HG03469 (cell line): ENCODE data around the gene ADGRD1.
"Not testable (repeated sequence)": the region's sequence is repeated elsewhere in the genome, so short reads cannot be mapped to it uniquely, and the experiment has no call there.

Experiments
- ATAC-seq: cut with Tn5 transposase; IDR thresholded peaks from one replicate; pipeline ENCODE4 v1.9.1; 2021; ENCODE audit warnings: mild to moderate bottlenecking, moderate library complexity, moderate number of reproducible peaks; ENCODE audit not compliant: unreplicated experiment

Gene ADGRD1

GRCh38 chr12:130953771-130954543 is at the start of gene ADGRD1:
Gene ADGRD1, plus strand, starts transcription at chr12:130953907. Its CDS starts 559 bp downstream, at chr12:130954466.
- ATAC-seq, result no peak

- no peak for ATAC-seq
Observed at GRCh38 chr12:130904064-130904463, 49.6 kb upstream of the ADGRD1 start.

- not testable (repeated sequence) for ATAC-seq
Observed at GRCh38 chr12:130904936-130905455, 48.7 kb upstream of the ADGRD1 start.

GRCh38 chr12:130909111-130909510 is 44.6 kb upstream of the ADGRD1 start:
- ATAC-seq, result no peak

GRCh38 chr12:130911193-130911592 is 42.5 kb upstream of the ADGRD1 start:
- ATAC-seq, result no peak

- ATAC-seq, result no peak
Observed at GRCh38 chr12:130911933-130912332, 41.8 kb upstream of the ADGRD1 start.

GRCh38 chr12:130916241-130916911 is 37.3 kb upstream of the ADGRD1 start:
- ATAC-seq, result no peak

- ATAC-seq, result no peak
Observed at GRCh38 chr12:130917607-130918006, 36.1 kb upstream of the ADGRD1 start.

GRCh38 chr12:130919086-130919485 is 34.6 kb upstream of the ADGRD1 start:
- ATAC-seq, result no peak

- no peak for ATAC-seq
Observed at GRCh38 chr12:130920119-130920703, 33.5 kb upstream of the ADGRD1 start.

- ATAC-seq, result no peak
Observed at GRCh38 chr12:130920723-130921381, 32.9 kb upstream of the ADGRD1 start.

- no peak for ATAC-seq
Observed at GRCh38 chr12:130922511-130922953, 31.2 kb upstream of the ADGRD1 start.

GRCh38 chr12:130924966-130925665 is 28.6 kb upstream of the ADGRD1 start:
- ATAC-seq, result no peak

GRCh38 chr12:130925666-130926015 is 28.1 kb upstream of the ADGRD1 start:
- no peak for ATAC-seq

GRCh38 chr12:130929363-130929762 is 24.3 kb upstream of the ADGRD1 start:
- ATAC-seq, result no peak

- no peak for ATAC-seq
Observed at GRCh38 chr12:130932061-130932930, 21.4 kb upstream of the ADGRD1 start.

- ATAC-seq, result no peak
Observed at GRCh38 chr12:130933269-130933995, 20.3 kb upstream of the ADGRD1 start.

- ATAC-seq, result no peak
Observed at GRCh38 chr12:130934753-130935152, 19.0 kb upstream of the ADGRD1 start.

- no peak for ATAC-seq
Observed at GRCh38 chr12:130936561-130936960, 17.1 kb upstream of the ADGRD1 start.
